Stimulated activated CD4-positive, alpha-beta T cell treated with anti-CD3 and anti-CD28 coated beads, Interleukin-12 subunit alpha, Interleukin-12 subunit beta, amount 100 ng/mL, for 24 hours (primary cell): ENCODE measurements around the gene ADGRB3.
"Not testable (repeated sequence)": the region's sequence is repeated elsewhere in the genome, so short reads cannot be mapped to it uniquely, and the experiment has no call there.

Experiments used
- DNase-seq, 2 experiments: peaks; one replicate each; pipeline ENCODE4 v3.0.0-alpha.2; 2020; ENCODE audit warnings: low read depth in 2 of 2

Gene ADGRB3

GRCh38 chr6:68649669-68650068 lies 14.6 kb downstream of the ADGRB3 start:
- no peak for DNase-seq

DNA sequence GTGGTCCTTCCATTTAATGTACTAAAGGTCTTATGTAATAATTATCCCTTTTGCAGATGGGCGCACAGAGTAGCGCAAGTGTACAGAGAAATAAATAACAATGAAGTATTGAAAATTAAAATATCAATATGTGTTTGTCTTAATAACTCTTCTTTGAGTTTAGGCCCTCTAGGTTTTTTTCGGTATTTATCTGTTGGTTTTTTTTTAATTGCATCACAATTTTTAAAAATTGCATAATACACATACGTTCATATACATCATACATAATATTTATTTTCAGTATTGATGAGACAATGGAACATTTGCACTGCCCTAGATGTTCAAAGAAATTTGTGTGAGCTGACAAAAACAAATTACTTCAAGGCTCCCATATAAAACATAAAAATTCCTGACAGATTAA lies 15.1 kb downstream of the ADGRB3 start:
- DNase-seq = no peak

DNA sequence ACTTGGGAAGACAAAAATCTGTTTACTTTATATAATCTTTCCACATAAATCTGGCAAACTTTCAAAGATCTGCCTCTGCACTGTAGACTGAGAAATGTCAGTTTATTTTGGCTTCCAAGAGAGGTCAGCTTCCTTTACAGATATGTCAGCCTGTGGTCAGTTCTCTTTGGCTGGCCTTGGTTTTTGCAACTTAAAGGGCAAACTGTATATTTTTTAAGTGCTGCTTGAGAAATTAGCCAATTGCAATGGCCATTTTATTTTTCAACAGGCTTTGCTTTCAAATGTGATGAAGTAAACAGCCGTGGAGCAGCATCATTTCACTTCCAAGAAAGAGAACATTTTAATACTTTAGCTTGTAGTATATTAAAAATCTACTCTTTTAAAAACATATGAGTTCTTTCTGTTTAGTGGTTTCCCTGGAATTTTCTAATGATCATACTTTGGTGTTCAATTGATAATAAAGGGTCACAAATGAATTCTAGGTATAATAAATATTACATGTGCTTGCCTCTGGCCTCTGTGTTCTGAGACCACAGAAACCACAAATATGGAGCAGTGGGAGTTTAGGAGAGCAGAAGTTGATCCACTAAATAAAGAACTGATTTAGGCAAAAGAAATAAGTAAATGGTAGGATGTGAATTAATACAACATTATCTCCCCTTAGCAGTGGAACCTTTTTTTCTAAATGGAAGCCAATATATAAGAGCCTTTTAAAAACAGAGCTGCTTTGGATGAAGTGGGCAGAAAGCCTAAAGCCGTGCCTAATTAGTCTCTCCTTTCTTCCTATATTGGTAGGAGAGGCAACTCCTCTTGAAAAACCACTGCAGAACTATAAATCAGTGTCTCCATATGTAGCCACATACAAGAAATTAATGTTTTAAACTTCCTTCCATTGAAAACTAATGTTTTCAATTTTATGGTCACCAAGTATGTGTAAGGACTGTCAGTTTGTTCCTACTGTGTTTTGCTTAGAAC lies 16.2 kb downstream of the ADGRB3 start:
- DNase-seq = no peak

GRCh38 chr6:68652117-68652536 lies 17.0 kb downstream of the ADGRB3 start:
- DNase-seq = no peak

GRCh38 chr6:68653074-68653705 lies 18.1 kb downstream of the ADGRB3 start:
- DNase-seq = no peak

DNA sequence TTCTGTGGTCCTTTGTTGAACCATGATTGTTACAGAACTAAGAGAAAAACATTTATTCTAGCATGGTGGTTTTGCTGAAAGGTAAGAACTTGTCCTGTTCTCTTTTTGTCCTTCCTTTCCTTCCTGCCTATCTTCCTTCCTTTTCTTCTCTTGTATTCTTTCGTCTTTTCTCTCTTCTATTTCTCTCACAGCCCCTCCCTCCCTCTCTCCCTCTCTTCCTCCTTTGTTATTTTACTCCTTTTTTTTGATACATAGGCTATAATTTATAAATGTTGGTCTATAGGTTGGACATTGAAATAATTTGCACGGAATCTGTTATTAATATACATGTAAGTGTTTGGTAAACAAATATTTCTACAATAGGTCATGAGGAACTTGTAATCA lies 18.6 kb downstream of the ADGRB3 start:
- no peak for DNase-seq

DNA sequence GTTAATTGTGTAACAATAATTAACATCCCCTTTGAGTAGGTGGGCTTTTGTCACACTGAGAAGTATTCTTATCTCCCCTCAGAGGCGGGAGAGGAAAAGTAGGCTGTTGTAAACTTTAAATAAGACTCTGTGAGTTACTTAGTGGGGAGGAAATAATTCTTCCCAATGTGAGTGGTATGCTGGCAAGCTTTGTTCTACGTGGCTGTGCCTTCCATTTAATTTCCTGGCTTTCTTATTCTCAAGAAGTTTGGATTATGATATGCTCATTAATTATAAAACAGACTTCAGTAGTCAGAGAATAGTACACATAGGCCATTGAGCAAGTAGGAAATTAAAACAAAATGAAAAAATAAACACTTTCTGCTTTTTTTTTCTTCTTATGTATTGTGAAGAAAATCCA lies 19.1 kb downstream of the ADGRB3 start:
- DNase-seq = no peak

GRCh38 chr6:68655028-68655427 lies 19.9 kb downstream of the ADGRB3 start:
- no peak for DNase-seq

DNA sequence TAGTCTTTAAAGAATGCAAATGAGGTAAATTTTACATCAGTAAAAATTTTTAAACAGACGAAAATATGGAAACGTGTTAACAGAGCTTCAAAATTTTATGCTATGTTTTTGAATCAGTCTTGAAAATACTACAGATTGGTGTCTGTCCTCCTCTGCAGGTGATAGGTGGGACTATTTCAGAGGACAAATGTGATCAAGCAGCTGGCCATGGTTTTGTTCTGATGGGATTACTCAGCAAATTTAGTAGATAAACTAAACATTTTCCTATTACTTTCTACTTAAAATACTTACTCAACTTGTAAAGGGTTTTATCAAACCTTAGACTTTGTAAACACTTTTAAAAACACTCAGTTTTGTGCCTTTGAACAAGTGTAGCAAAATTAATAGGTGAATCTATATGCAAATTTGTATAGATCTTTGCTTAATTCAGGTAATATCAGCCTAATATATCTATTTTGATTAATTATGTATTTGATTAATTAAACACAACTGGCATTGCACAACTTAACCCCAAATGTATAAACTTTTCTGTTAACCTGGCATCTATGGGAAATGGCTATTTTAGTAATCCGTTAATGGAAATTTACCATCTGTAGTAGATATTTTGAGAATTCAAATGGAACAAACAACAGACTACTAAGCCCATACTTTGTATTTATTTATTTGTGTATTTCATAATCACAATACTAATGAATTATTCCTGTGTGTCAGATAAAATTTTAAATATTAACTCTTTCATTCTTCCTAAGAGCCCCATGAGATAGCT lies 22.5 kb downstream of the ADGRB3 start:
- no peak for DNase-seq

- DNase-seq = no peak
These were observed 23.3 kb downstream of the ADGRB3 start for GRCh38 chr6:68658338-68658737.

DNA sequence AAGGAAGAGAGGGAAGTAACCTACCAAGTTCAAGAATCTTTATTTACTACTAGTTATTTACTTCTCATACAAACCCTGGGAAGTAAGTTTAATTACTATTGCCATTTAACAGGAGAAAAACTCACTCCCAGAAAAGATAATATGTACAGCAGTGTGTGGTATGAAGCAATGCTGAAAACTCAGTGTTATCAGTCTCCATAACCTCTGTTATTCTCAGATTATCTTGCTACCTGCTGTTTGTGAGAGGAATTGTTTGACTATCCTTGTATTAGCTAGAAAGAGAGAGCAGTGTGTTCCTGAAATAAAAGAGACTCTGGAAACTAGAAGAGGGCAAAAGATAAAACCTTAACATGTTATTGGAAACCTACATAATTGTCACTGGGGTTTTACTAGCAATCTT lies 38.2 kb downstream of the ADGRB3 start:
- no peak for DNase-seq

DNA sequence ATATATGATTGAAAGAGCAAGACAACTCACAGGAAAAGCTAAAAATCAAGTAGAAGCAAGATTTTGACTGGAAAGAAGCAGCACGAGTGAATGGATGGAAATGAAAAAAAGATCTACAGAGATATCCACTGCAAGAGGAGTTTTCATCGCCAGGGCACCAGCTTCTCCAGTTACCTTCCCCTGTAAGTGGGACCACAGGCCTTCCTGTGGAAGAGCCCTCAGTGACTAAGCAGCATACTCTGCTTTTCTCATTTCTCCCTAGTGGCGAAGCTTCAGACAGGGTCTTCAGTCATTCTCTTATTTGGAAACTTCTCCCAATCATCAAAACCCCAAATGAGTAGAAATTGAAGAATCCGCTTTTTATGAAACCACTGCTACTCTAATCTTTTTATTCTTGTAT lies 40.5 kb downstream of the ADGRB3 start:
- DNase-seq = no peak

DNA sequence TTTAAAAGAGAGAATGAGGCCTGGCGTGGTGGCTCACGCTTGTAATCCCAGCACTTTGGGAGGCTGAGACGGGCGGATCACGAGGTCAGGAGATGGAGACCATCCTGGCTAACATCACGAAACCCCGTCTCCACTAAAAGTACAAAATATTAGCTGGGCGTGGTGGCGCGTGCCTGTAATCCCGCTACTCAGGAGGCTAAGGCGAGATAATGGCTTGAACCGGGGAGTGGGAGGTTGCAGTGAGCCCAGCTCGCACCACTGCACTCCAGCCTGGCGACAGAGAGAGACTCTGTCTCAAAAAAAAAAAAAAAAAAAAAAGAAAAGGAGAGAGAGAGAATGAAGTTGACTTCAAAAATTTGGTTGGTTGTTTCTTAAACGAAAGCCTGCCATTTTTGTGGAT lies 41.0 kb downstream of the ADGRB3 start:
- not testable (repeated sequence) for DNase-seq

DNA sequence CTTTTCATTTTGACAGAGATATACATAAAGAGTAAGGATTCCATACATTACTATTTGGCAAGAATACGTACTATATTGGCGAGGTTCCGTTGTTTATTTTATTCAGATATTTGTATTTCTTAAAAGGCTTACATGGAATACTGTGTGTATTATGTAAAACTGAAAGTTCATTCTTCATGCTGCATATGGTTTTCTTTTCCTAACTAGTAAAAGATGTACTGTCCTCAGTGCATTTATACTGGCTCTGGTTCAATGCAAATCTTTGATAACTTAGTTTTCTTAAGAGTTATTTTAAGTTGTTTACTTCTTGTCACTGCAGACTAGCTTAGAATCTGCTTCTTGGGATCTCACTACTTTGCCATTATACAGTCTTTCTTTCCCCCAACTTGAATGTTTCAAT lies 42.0 kb downstream of the ADGRB3 start:
- no peak for DNase-seq

DNA sequence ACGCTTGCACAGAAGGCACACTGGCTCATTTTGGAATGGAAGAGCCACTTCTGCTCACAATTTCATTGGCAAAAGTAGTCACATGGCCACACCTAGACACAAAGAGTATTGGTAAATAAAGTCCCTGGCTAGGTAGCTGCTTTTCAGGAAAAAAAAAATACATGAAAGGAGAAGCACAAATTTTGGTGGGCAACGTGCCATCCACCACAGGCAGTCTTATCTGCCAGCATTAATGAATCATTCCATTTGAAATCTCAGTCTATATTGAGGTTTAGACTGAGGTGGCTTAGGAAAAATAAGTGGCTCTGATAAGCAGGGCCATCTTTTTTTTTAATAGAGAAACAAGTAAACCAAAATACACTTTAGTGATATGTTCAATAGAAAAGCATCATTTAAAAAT lies 44.3 kb downstream of the ADGRB3 start:
- DNase-seq = no peak

DNA sequence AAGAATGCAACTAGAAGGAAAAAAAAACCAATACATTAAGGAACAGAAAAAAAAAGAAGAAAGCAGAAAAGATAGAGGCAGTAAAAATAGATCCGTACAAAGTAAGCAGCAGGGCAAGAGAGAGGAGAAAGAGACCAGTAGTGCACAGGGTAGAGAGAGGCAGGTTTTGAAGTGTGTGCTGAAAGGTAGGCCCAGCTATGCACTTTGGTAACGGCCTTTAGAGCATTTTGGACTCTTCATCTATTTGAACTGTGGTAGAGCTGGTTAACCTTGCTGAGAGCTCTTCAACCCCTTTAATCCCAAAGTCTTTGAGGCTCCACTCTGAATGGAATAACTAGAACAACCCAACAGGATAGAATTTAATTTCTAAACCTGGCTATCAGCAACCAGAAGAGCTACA lies 45.2 kb downstream of the ADGRB3 start:
- no peak for DNase-seq

GRCh38 chr6:68689910-68690309 lies 54.8 kb downstream of the ADGRB3 start:
- no peak for DNase-seq

GRCh38 chr6:68691120-68691519 lies 56.0 kb downstream of the ADGRB3 start:
- DNase-seq = no peak

GRCh38 chr6:68693271-68693670 lies 58.2 kb downstream of the ADGRB3 start:
- no peak for DNase-seq

DNA sequence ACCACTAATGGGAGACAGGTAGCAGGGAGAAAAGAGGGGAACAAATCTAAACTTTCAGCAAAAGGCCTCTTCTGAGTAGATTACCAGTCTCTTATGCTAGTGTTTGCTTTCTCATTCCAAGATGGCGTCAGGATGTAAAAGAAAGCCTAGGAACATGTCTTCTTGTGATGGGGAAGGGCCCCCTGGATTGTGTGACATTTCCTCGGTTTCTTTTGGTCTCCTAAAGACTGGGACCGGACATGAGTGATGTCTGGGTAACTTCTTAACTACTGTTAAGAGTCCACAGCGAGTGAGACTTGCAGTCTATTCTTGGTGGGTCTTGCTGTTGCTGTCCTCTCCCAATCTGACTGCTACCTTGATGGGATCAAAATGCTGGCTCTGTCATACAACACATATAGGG lies 60.3 kb downstream of the ADGRB3 start:
- no peak for DNase-seq

GRCh38 chr6:68695838-68696237 lies 60.8 kb downstream of the ADGRB3 start:
- no peak for DNase-seq

GRCh38 chr6:68697394-68697793 lies 62.3 kb downstream of the ADGRB3 start:
- DNase-seq = no peak
